SH-SY5Y (cell line): ENCODE measurements around the gene INPP4B.

Source experiments
- GATA2 ChIP-seq: IDR thresholded peaks from 2 replicates; pipeline ENCODE4 v1.6.1; 2011; ENCODE audit warnings: mild to moderate bottlenecking, low read depth, low read length
- GATA3 ChIP-seq: IDR thresholded peaks from 2 replicates; pipeline ENCODE4 v1.6.1; 2011; ENCODE audit warnings: low read depth, mild to moderate bottlenecking, low read length, moderate library complexity

DNA sequence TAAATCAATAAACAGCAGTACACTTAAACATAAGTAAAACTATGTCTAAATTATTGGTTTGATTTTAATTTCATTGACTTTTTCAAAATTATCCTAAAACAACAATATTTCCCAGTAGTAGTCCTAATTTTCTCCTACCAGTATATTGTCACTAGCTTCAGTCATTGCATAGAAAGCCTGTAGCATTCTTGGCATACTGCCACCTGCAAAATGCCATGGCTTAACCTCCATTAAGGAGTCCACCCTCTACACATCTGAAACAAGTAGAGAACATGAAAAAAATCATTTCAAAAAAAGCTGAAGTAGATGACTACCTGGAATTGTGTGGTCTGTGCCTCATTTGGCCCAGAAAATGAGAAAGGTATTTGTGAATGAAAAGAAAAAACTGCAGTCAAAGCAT, 348.5 kb downstream of the INPP4B start:
- TF ChIP-seq GATA2 (no peak), GATA3 (no peak)
